Stimulated activated CD8-positive, alpha-beta memory T cell treated with anti-CD3 and anti-CD28 coated beads, Interleukin-2, amount 100 ng/mL, for 1 hour (primary cell): ENCODE data around the gene EEFSEC.

Experiments
- DNase-seq, 2 donors: peaks; one replicate each; pipeline ENCODE4 v3.0.0-alpha.2; 2020; ENCODE audit warnings: low read depth in 2 of 2

The EEFSEC gene

GRCh38 chr3:128271536-128272332 lies 118.5 kb downstream of the EEFSEC start:
- DNase-seq, result no peak

- DNase-seq, result no peak
These were observed 120.0 kb downstream of the EEFSEC start for GRCh38 chr3:128273109-128273840.

GRCh38 chr3:128273841-128274573 lies 120.7 kb downstream of the EEFSEC start:
- no peak for DNase-seq

GRCh38 chr3:128274837-128275236 lies 121.6 kb downstream of the EEFSEC start:
- DNase-seq, result no peak

- DNase-seq, result no peak
These were observed 122.2 kb downstream of the EEFSEC start for GRCh38 chr3:128275316-128276145.

- DNase-seq, result no peak
These were observed 122.8 kb downstream of the EEFSEC start for GRCh38 chr3:128276146-128276435.

- no peak for DNase-seq
These were observed 123.4 kb downstream of the EEFSEC start for GRCh38 chr3:128276577-128277183.

- DNase-seq, result no peak
These were observed 124.2 kb downstream of the EEFSEC start for GRCh38 chr3:128277378-128278069.

- no peak for DNase-seq
These were observed 124.8 kb downstream of the EEFSEC start for GRCh38 chr3:128278130-128278529.

- DNase-seq, result no peak
These were observed 125.7 kb downstream of the EEFSEC start for GRCh38 chr3:128278761-128279600.

GRCh38 chr3:128279601-128279880 lies 126.3 kb downstream of the EEFSEC start:
- no peak for DNase-seq

GRCh38 chr3:128280481-128281052 lies 127.3 kb downstream of the EEFSEC start:
- DNase-seq, result no peak

- DNase-seq, result no peak
These were observed 127.8 kb downstream of the EEFSEC start for GRCh38 chr3:128281056-128281455.

- DNase-seq, result no peak
These were observed 128.4 kb downstream of the EEFSEC start for GRCh38 chr3:128281461-128282367.

- DNase-seq, result no peak
These were observed 129.3 kb downstream of the EEFSEC start for GRCh38 chr3:128282380-128283196.

- no peak for DNase-seq
These were observed 130.1 kb downstream of the EEFSEC start for GRCh38 chr3:128283421-128283820.

GRCh38 chr3:128285042-128285966 lies 132.0 kb downstream of the EEFSEC start:
- no peak for DNase-seq
